ENCODE results near the gene SLC5A12.
"Not testable (repeated sequence)": the region's sequence is repeated elsewhere in the genome, so short reads cannot be mapped to it uniquely, and the experiment has no call there.

DNA sequence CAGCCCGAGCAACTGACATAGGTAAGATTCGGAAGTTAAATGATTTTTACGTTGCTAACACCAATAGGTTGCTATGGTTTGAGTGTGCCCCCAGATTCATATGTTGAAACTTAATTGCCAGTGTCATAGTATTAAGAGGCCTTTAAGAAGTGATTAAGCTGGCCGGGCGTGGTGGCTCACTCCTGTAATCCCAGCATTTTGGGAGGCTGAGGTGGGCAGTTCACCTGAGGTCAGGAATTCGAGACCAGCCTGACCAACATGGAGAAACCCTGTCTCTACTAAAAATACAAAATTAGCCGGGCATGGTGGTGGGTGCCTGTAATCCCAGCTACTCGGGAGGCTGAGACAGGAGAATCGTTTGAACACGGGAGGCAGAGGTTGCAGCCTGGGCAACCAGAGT lies 78.5 kb downstream of the SLC5A12 start:
- TF ChIP-seq, protein P1, sequence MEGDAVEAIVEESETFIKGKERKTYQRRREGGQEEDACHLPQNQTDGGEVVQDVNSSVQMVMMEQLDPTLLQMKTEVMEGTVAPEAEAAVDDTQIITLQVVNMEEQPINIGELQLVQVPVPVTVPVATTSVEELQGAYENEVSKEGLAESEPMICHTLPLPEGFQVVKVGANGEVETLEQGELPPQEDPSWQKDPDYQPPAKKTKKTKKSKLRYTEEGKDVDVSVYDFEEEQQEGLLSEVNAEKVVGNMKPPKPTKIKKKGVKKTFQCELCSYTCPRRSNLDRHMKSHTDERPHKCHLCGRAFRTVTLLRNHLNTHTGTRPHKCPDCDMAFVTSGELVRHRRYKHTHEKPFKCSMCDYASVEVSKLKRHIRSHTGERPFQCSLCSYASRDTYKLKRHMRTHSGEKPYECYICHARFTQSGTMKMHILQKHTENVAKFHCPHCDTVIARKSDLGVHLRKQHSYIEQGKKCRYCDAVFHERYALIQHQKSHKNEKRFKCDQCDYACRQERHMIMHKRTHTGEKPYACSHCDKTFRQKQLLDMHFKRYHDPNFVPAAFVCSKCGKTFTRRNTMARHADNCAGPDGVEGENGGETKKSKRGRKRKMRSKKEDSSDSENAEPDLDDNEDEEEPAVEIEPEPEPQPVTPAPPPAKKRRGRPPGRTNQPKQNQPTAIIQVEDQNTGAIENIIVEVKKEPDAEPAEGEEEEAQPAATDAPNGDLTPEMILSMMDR (IDR thresholded peaks at IDR 0.05) = not testable (repeated sequence)
- not testable (repeated sequence) for TF ChIP-seq POLR2A (IDR thresholded peaks at IDR 0.05)
